OCI-LY7 (cell line): ENCODE measurements around the gene TMEM30B. TPM values are rescaled to one million over a fixed set of nuclear protein-coding genes. Genes with fewer than 3 reads are reported as not detected.

ENCODE experiments used
- BruUV-seq: library from RNA; stranded (reverse); fragments of 400-500 nt; replicated peaks from 2 replicates; lab custom pipeline; 2021; lab: Mats Ljungman, UMichigan
- CTCF ChIA-PET: fragments of 300-600 bp; sonication (Branson Sonifier 250); formaldehyde crosslinking; loops from one replicate; lab custom pipeline; 2022; ENCODE audit warnings: antibody characterized with exemption; ENCODE audit not compliant: unreplicated experiment; lab: Charles Lee
- POLR2A ChIA-PET: fragments of 300-600 bp; sonication (Branson Sonifier 250); formaldehyde crosslinking; loops from one replicate; lab custom pipeline; 2022; ENCODE audit warnings: antibody characterized with exemption; lab: Charles Lee
- DNase-seq: peaks from one replicate; pipeline ENCODE4 v3.0.0-alpha.2; 2015; ENCODE audit warnings: low spot score
- H2AFZ ChIP-seq: fragments of 200-600 bp; sonication (generic), shearing (Covaris generic); 2 replicates; pipeline ENCODE4 v1.6.1; 2014; ENCODE audit warnings: mild to moderate bottlenecking, antibody characterized with exemption, low read length, moderate library complexity
- H3K27ac ChIP-seq: fragments of 200-600 bp; sonication (generic); 2 replicates; pipeline ENCODE4 v1.5.1; 2014; ENCODE audit warnings: mixed run types, low read depth, mild to moderate bottlenecking, moderate library complexity, low read length, inconsistent platforms; ENCODE audit not compliant: poor library complexity, severe bottlenecking
- H3K36me3 ChIP-seq: fragments of 200-600 bp; sonication (generic); 2 replicates; pipeline ENCODE4 v1.6.1; 2014; ENCODE audit warnings: mild to moderate bottlenecking, antibody characterized with exemption, low read length, moderate library complexity, mixed read lengths; ENCODE audit not compliant: insufficient read depth
- H3K4me1 ChIP-seq: fragments of 200-600 bp; sonication (generic); 2 replicates; pipeline ENCODE4 v1.5.1; 2014; ENCODE audit warnings: mild to moderate bottlenecking, low read length; ENCODE audit not compliant: insufficient read depth, poor library complexity, severe bottlenecking
- H3K4me2 ChIP-seq: fragments of 200-600 bp; sonication (generic); 2 replicates; pipeline ENCODE4 v1.6.1; 2014; ENCODE audit warnings: mild to moderate bottlenecking, low read length
- H3K4me3 ChIP-seq: fragments of 200-600 bp; sonication (generic); 2 replicates; pipeline ENCODE4 v1.5.1; 2014; ENCODE audit warnings: mild to moderate bottlenecking, low read depth, low read length; ENCODE audit not compliant: poor library complexity, severe bottlenecking
- H3K79me2 ChIP-seq: fragments of 200-600 bp; sonication (generic); 2 replicates; pipeline ENCODE4 v1.6.1; 2016; ENCODE audit warnings: low read depth, mild to moderate bottlenecking, low read length, moderate library complexity, mixed read lengths; ENCODE audit not compliant: insufficient read depth
- H3K9me2 ChIP-seq: fragments of 200-600 bp; sonication (generic); 2 replicates; pipeline ENCODE4 v1.6.1; 2016; ENCODE audit warnings: mild to moderate bottlenecking, low read length, mixed read lengths; ENCODE audit not compliant: insufficient read depth
- H3K9me3 ChIP-seq: fragments of 200-600 bp; sonication (generic); 2 replicates; pipeline ENCODE4 v1.6.1; 2014; ENCODE audit warnings: mild to moderate bottlenecking, mixed run types, low read length, mixed read lengths
- H4K20me1 ChIP-seq: fragments of 200-600 bp; sonication (generic); 2 replicates; pipeline ENCODE4 v1.6.1; 2014; ENCODE audit warnings: mild to moderate bottlenecking, antibody characterized with exemption, low read length, moderate library complexity, mixed read lengths; ENCODE audit not compliant: insufficient read depth
- CTCF ChIP-seq: fragments of 200-600 bp; sonication (generic); conservative IDR thresholded peaks from 2 replicates; pipeline ENCODE4 v1.5.1; 2014; ENCODE audit warnings: mild to moderate bottlenecking, antibody characterized with exemption, low read length, moderate library complexity, mixed read lengths
- EZH2phosphoT487 ChIP-seq: fragments of 200-600 bp; sonication (generic); IDR thresholded peaks from 2 replicates; pipeline ENCODE4 v1.6.1; 2018; ENCODE audit warnings: low read depth, borderline replicate concordance, mild to moderate bottlenecking, mixed run types, antibody characterized with exemption, low read length, moderate library complexity, mixed read lengths
- intact Hi-C: fragments of 100-400 bp; cut with micrococcal nuclease; formaldehyde crosslinking; loops from one replicate; pipeline ENCODE4 v1.10.0; 2022; ENCODE audit not compliant: unreplicated experiment
- total RNA-seq, 2 experiments: library from RNA; depleted of rRNA in 1 of 2; stranded (reverse); fragments of >200 nt in 1 of 2; shearing (Covaris generic) in 1 of 2; gene quantifications; 2 replicates each; pipeline ENCODE4 v1.2.3, GENCODE V29; 2014 to 2022

TMEM30B gene
- total RNA-seq, 2 experiments from 2014 or later = not detected

GRCh38 chr14:61229475-61229888 lies 51.7 kb downstream of the TMEM30B start:
- Histone ChIP-seq H3K9me2 (no peaks in the 10 kb centered on the region), H2AFZ (no peak overlapping the region), H3K9me3 (no peaks in the 10 kb centered on the region), H3K4me2 (no peak overlapping the region), H3K4me1 (no peaks in the 10 kb centered on the region), H3K79me2 (no peaks in the 10 kb centered on the region), H4K20me1 (no peaks in the 10 kb centered on the region), H3K4me3 (no peak overlapping the region), H3K27ac (no peak overlapping the region), H3K36me3 (no peaks in the 10 kb centered on the region)
- POLR2A ChIA-PET = no interaction called here
- no peak for TF ChIP-seq EZH2phosphoT487
- no peak for TF ChIP-seq CTCF
- BruUV-seq = no TSS peak
- no peak for DNase-seq
- intact Hi-C loops = no loop called here
- CTCF ChIA-PET = no interaction called here

- Histone ChIP-seq H3K4me1 (no peaks in the 10 kb centered on the region), H3K9me3 (no peaks in the 10 kb centered on the region), H4K20me1 (no peaks in the 10 kb centered on the region), H3K9me2 (no peaks in the 10 kb centered on the region), H3K36me3 (no peaks in the 10 kb centered on the region), H3K4me3 (no peak overlapping the region), H3K4me2 (no peak overlapping the region), H3K27ac (no peak overlapping the region), H2AFZ (no peak overlapping the region), H3K79me2 (no peaks in the 10 kb centered on the region)
- ChIA-PET POLR2A (no interaction called here), CTCF (no interaction called here)
- no peak for DNase-seq
- BruUV-seq = no TSS peak
- TF ChIP-seq EZH2phosphoT487 (no peak), CTCF (no peak)
- intact Hi-C loops = no loop called here
Measured at GRCh38 chr14:61227884-61228591, 53.1 kb downstream of the TMEM30B start.

Other genes with a start within 250 kb of the TMEM30B start
- 0.72 and 0.85 TPM in 2 replicates for gene PRKCH, start 40.2 kb upstream of the TMEM30B start, total RNA-seq (2014; rRNA removed; shearing (Covaris generic))
- 0.42 and 2.3 TPM in 2 replicates for gene PRKCH, start 40.2 kb upstream of the TMEM30B start, total RNA-seq (2022)